ENCODE data around the gene HAUS3.
A peak's percentile ranks its signal among the peaks of the same experiment; 100 is the strongest.
"Not testable (repeated sequence)": the region's sequence is repeated elsewhere in the genome, so short reads cannot be mapped to it uniquely, and the experiment has no call there.

Gene HAUS3

GRCh38 chr4:2251073-2251794, 9.3 kb upstream of the HAUS3 start:
- no peak for DNase-seq

- DNase-seq = no peak
Measured at GRCh38 chr4:2250357-2251072, 8.6 kb upstream of the HAUS3 start.

- DNase-seq = no peak
Measured at GRCh38 chr4:2249526-2250356, 7.8 kb upstream of the HAUS3 start.

GRCh38 chr4:2248821-2249261, 6.9 kb upstream of the HAUS3 start:
- DNase-seq = no peak

GRCh38 chr4:2248044-2248780, 6.3 kb upstream of the HAUS3 start:
- DNase-seq = no peak

- DNase-seq = no peak
Measured at GRCh38 chr4:2247128-2248043, 5.5 kb upstream of the HAUS3 start.

GRCh38 chr4:2246384-2247127, 4.6 kb upstream of the HAUS3 start:
- DNase-seq = no peak

- no peak for DNase-seq
Measured at GRCh38 chr4:2245787-2246275, 3.9 kb upstream of the HAUS3 start.

GRCh38 chr4:2245057-2245786, 3.3 kb upstream of the HAUS3 start:
- DNase-seq = peak in 3 of 4 experiments; percentile 25 to 49 (median 28)

- DNase-seq = peak; percentile 77 to 93 (median 89)
Measured at GRCh38 chr4:2243681-2244380, 1.9 kb upstream of the HAUS3 start.

- DNase-seq = no peak
Measured at GRCh38 chr4:2241003-2241402, 918 bp downstream of the HAUS3 start.

GRCh38 chr4:2236944-2237666, 4.8 kb downstream of the HAUS3 start:
- no peak for DNase-seq

GRCh38 chr4:2231082-2231481, 10.8 kb downstream of the HAUS3 start:
- DNase-seq = no peak

GRCh38 chr4:2226261-2226660, 15.7 kb downstream of the HAUS3 start:
- no peak for DNase-seq

- DNase-seq = no peak
Measured at GRCh38 chr4:2222838-2223237, 19.1 kb downstream of the HAUS3 start.

- DNase-seq = not testable (repeated sequence)
Measured at GRCh38 chr4:2221378-2221777, 20.5 kb downstream of the HAUS3 start.

- DNase-seq = peak; percentile 70 to 84 (median 80)
Measured at GRCh38 chr4:2220016-2220630, 21.8 kb downstream of the HAUS3 start.

GRCh38 chr4:2219233-2219760, 22.6 kb downstream of the HAUS3 start:
- DNase-seq = no peak
